ENCODE measurements around the gene TTLL6. TPM values are rescaled to one million over a fixed set of nuclear protein-coding genes. Genes with fewer than 3 reads are reported as not detected.

Gene TTLL6
- total and polyA plus RNA-seq, 3 donors from 2014 or later: 18.5 to 70.9 (median 44.3) TPM

GRCh38 chr17:48737330-48738043 lies 79.5 kb downstream of the TTLL6 start:
- no peaks in the 10 kb centered on the region for H3K9me3 ChIP-seq
- no peaks in the 10 kb centered on the region for H3K36me3 ChIP-seq (ENCODE audit: low read depth, missing control alignments)
- TF ChIP-seq CTCF (IDR thresholded peaks at IDR 0.05): no peak
- TF ChIP-seq POLR2A (IDR thresholded peaks at IDR 0.05): no peak
- no peak for DNase-seq
- intact Hi-C loops (cut with DNase I; ENCODE audit: low total_unique reads): no loop called here
- H3K27ac ChIP-seq: no peak overlapping the region
- H3K27me3 ChIP-seq: peaks cover 11% of the 10 kb centered on the region
- no peak overlapping the region for H3K4me3 ChIP-seq
- 60 to 71% methylated on average over 4 of the region's 4 CpGs for WGBS, 2 donors
- no peaks in the 10 kb centered on the region for H3K4me1 ChIP-seq

- Histone ChIP-seq H3K36me3 (ENCODE audit: low read depth, missing control alignments) (no peaks in the 10 kb centered on the region), H3K4me3 (no peak overlapping the region), H3K9me3 (no peaks in the 10 kb centered on the region), H3K27ac (no peak overlapping the region), H3K27me3 (peaks cover 11% of the 10 kb centered on the region), H3K4me1 (no peaks in the 10 kb centered on the region)
- no peak for DNase-seq
- no peak for TF ChIP-seq POLR2A (IDR thresholded peaks at IDR 0.05)
- TF ChIP-seq CTCF (IDR thresholded peaks at IDR 0.05): no peak
- intact Hi-C loops (cut with DNase I; ENCODE audit: low total_unique reads): no loop called here
- 10 to 13% methylated on average over 7 of the region's 7 CpGs for WGBS, 2 donors
Observed at GRCh38 chr17:48735062-48735351, 82.0 kb downstream of the TTLL6 start.

- Histone ChIP-seq H3K27me3 (peaks cover 6% of the 10 kb centered on the region), H3K4me3 (no peak overlapping the region), H3K36me3 (ENCODE audit: low read depth, missing control alignments) (no peaks in the 10 kb centered on the region), H3K4me1 (no peaks in the 10 kb centered on the region), H3K27ac (no peak overlapping the region), H3K9me3 (no peaks in the 10 kb centered on the region)
- DNase-seq: no peak
- TF ChIP-seq POLR2A (IDR thresholded peaks at IDR 0.05) (no peak), CTCF (IDR thresholded peaks at IDR 0.05) (no peak)
- intact Hi-C loops (cut with DNase I; ENCODE audit: low total_unique reads): no loop called here
- WGBS, 2 donors: 7 to 15% methylated on average over 14 of the region's 14 CpGs
Observed at GRCh38 chr17:48734333-48735061, 82.5 kb downstream of the TTLL6 start.

- Histone ChIP-seq H3K27ac (no peak overlapping the region), H3K4me1 (no peaks in the 10 kb centered on the region), H3K4me3 (no peak overlapping the region), H3K9me3 (no peaks in the 10 kb centered on the region), H3K36me3 (ENCODE audit: low read depth, missing control alignments) (no peaks in the 10 kb centered on the region), H3K27me3 (peaks cover 6% of the 10 kb centered on the region)
- TF ChIP-seq POLR2A (IDR thresholded peaks at IDR 0.05): no peak
- TF ChIP-seq CTCF (IDR thresholded peaks at IDR 0.05): no peak
- DNase-seq: no peak
- intact Hi-C loops (cut with DNase I; ENCODE audit: low total_unique reads): no loop called here
- 11 to 12% methylated on average over 18 to 22 of the region's 22 CpGs for WGBS, 2 donors
Observed at GRCh38 chr17:48733632-48734328, 83.2 kb downstream of the TTLL6 start.

Data from testis (tissue), 3 donors.